DOHH2 (cell line): Measurements from ENCODE around the gene JDP2.

Source experiments
- H3F3A ChIP-seq: fragments of 200-600 bp; sonication (generic), shearing (Covaris generic); 2 replicates; pipeline ENCODE4 v1.6.0; 2016; ENCODE audit warnings: antibody characterized with exemption, mild to moderate bottlenecking; ENCODE audit not compliant: control insufficient read depth, insufficient read depth
- H3K27ac ChIP-seq: fragments of 200-600 bp; sonication (generic); 2 replicates; pipeline ENCODE4 v1.5.1; 2014; ENCODE audit warnings: low read depth, mild to moderate bottlenecking, low read length, moderate library complexity
- H3K27me3 ChIP-seq: fragments of 200-600 bp; sonication (generic); 2 replicates; pipeline ENCODE4 v1.6.1; 2014; ENCODE audit warnings: mild to moderate bottlenecking, low read length, mixed read lengths; ENCODE audit not compliant: control insufficient read depth
- H3K36me3 ChIP-seq: fragments of 200-600 bp; sonication (generic); 2 replicates; pipeline ENCODE4 v1.6.1; 2014; ENCODE audit warnings: mild to moderate bottlenecking, low read length, moderate library complexity, mixed read lengths; ENCODE audit not compliant: control insufficient read depth
- H3K4me1 ChIP-seq: fragments of 200-600 bp; sonication (generic); 2 replicates; pipeline ENCODE4 v1.6.1; 2014; ENCODE audit warnings: mild to moderate bottlenecking, low read length, mixed read lengths; ENCODE audit not compliant: control insufficient read depth
- H3K4me2 ChIP-seq: fragments of 200-600 bp; sonication (generic); 2 replicates; pipeline ENCODE4 v1.6.0; 2014; ENCODE audit warnings: mild to moderate bottlenecking, low read length, moderate library complexity
- H3K4me3 ChIP-seq: fragments of 200-600 bp; sonication (generic); 2 replicates; pipeline ENCODE4 v1.5.1; 2014; ENCODE audit warnings: mild to moderate bottlenecking, low read length, mixed read lengths
- H3K79me2 ChIP-seq: fragments of 200-600 bp; sonication (generic); 2 replicates; pipeline ENCODE4 v1.6.1; 2014; ENCODE audit warnings: mild to moderate bottlenecking, low read length, mixed read lengths; ENCODE audit not compliant: control insufficient read depth
- H3K9me2 ChIP-seq: fragments of 200-600 bp; sonication (generic); replicated peaks from 2 replicates; pipeline ENCODE4 v1.6.1; 2014; ENCODE audit warnings: mild to moderate bottlenecking, low read length, mixed read lengths; ENCODE audit not compliant: control insufficient read depth
- H3K9me3 ChIP-seq: fragments of 200-600 bp; sonication (generic); 2 replicates; pipeline ENCODE4 v1.6.1; 2014; ENCODE audit warnings: antibody characterized with exemption, low read length, mixed read lengths; ENCODE audit not compliant: control insufficient read depth, insufficient read depth
- H4K20me1 ChIP-seq: fragments of 200-600 bp; sonication (generic); 2 replicates; pipeline ENCODE4 v1.6.0; 2014; ENCODE audit warnings: low read depth, mild to moderate bottlenecking, antibody characterized with exemption, low read length, moderate library complexity; ENCODE audit not compliant: control insufficient read depth, insufficient read depth
- CTCF ChIP-seq: fragments of 200-600 bp; sonication (generic); IDR thresholded peaks from one replicate; pipeline ENCODE4 v1.5.1; 2014; ENCODE audit warnings: antibody characterized with exemption, mild to moderate bottlenecking, low read depth, low read length; ENCODE audit not compliant: poor library complexity, severe bottlenecking
- EZH2phosphoT487 ChIP-seq: fragments of 200-600 bp; sonication (generic); IDR thresholded peaks from 2 replicates; pipeline ENCODE4 v1.6.1; 2017; ENCODE audit warnings: borderline replicate concordance, mild to moderate bottlenecking, antibody characterized with exemption, low read length, moderate library complexity, mixed read lengths

The JDP2 gene

GRCh38 chr14:75429562-75429961, 1.7 kb downstream of the JDP2 start:
- H3K36me3 ChIP-seq = no peaks in the 10 kb centered on the region
- H4K20me1 ChIP-seq = no peaks in the 10 kb centered on the region
- H3K27ac ChIP-seq = no peak overlapping the region
- no peaks in the 10 kb centered on the region for H3K79me2 ChIP-seq
- H3K4me2 ChIP-seq = no peak overlapping the region
- no peaks in the 10 kb centered on the region for H3K9me2 ChIP-seq
- H3K27me3 ChIP-seq = peaks cover 39% of the 10 kb centered on the region
- TF ChIP-seq CTCF (no peak), EZH2phosphoT487 (no peak)
- H3F3A ChIP-seq = peaks cover 8% of the 10 kb centered on the region
- H3K9me3 ChIP-seq = peaks cover under 1% of the 10 kb centered on the region; the same call in 1 of the 2 replicates
- no peak overlapping the region for H3K4me3 ChIP-seq
- peaks cover 25% of the 10 kb centered on the region for H3K4me1 ChIP-seq

DNA sequence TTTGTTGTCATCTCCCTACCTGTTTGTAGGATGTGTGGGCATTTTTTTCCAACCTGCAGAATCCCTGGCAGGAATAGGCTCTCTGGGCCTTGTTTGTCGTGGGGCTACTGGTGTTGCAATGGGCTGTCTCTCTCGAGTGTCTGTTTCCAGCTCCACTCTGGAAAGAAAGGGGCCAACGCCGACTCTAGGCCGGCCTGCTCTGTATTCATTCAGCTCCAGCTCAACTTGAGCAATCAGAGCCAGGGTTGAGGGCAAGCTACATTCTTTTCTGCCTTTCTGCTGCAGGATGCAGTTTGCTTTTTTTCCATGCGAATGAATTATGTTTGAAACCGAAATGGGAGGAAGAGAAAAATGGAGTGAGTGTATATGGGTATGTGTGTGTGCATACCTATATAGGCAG, 2.3 kb downstream of the JDP2 start:
- Histone ChIP-seq H3K27ac (no peak overlapping the region), H3K4me3 (no peak overlapping the region), H4K20me1 (no peaks in the 10 kb centered on the region), H3K4me2 (no peak overlapping the region), H3F3A (peaks cover 8% of the 10 kb centered on the region), H3K9me2 (no peaks in the 10 kb centered on the region), H3K79me2 (no peaks in the 10 kb centered on the region), H3K36me3 (no peaks in the 10 kb centered on the region), H3K27me3 (peaks cover 40% of the 10 kb centered on the region), H3K9me3 (no peaks in the 10 kb centered on the region), H3K4me1 (peaks cover 26% of the 10 kb centered on the region)
- TF ChIP-seq CTCF (no peak), EZH2phosphoT487 (no peak)

- H3K4me2 ChIP-seq = no peak overlapping the region
Measured at GRCh38 chr14:75430526-75430925, 2.7 kb downstream of the JDP2 start.

More at GRCh38 chr14:75430526-75430925, 2.7 kb downstream of the JDP2 start:
- TF ChIP-seq CTCF (no peak), EZH2phosphoT487 (no peak)
- Histone ChIP-seq H3K9me2 (no peaks in the 10 kb centered on the region), H3K4me3 (no peak overlapping the region), H3F3A (peaks cover 8% of the 10 kb centered on the region), H3K9me3 (no peaks in the 10 kb centered on the region), H3K4me1 (peaks cover 30% of the 10 kb centered on the region), H4K20me1 (no peaks in the 10 kb centered on the region), H3K36me3 (no peaks in the 10 kb centered on the region), H3K79me2 (no peaks in the 10 kb centered on the region), H3K27ac (no peak overlapping the region), H3K27me3 (peaks cover 41% of the 10 kb centered on the region)
